ENCODE results near the gene GRAPL. TPM values are rescaled to one million over a fixed set of nuclear protein-coding genes. Genes with fewer than 3 reads are reported as not detected.
"Not testable (repeated sequence)": the region's sequence is repeated elsewhere in the genome, so short reads cannot be mapped to it uniquely, and the experiment has no call there.

The GRAPL gene
- polyA plus RNA-seq, 3 donors: 0.56 to 3.5 TPM; not detected in 1

GRCh38 chr17:19111111-19111711 lies 16.2 kb upstream of the GRAPL start:
- peak; percentile 22 for TF ChIP-seq CTCF (IDR thresholded peaks at IDR 0.05)
- intact Hi-C loops (cut with micrococcal nuclease); H3K4me1 ChIP-seq (ENCODE audit: control insufficient read depth in 1 of 2, insufficient read depth in 2 of 2, low read length in 2 of 2); H3K36me3 Mint-ChIP-seq; H3K79me2 ChIP-seq (ENCODE audit: insufficient read depth, low read length); H3K9me3 Mint-ChIP-seq; H4K20me1 ChIP-seq (ENCODE audit: insufficient read depth, low read length); H3K27ac ChIP-seq (ENCODE audit: low read depth in 1 of 2, low read length in 2 of 2); H3K36me3 ChIP-seq (replicated peaks in 1 of 2; ENCODE audit: control insufficient read depth in 1 of 2, insufficient read depth in 2 of 2, low read length in 2 of 2); H2AFZ ChIP-seq (ENCODE audit: insufficient read depth, low read depth, low read length, poor library complexity, severe bottlenecking); H3K27me3 ChIP-seq (ENCODE audit: control insufficient read depth in 2 of 2, insufficient read depth in 2 of 2, low read length in 2 of 2); H3K4me1 Mint-ChIP-seq; H3K9me3 ChIP-seq (replicated peaks in 1 of 2; ENCODE audit: control insufficient read depth in 1 of 2, insufficient read depth in 1 of 2, low read length in 2 of 2); H3K27me3 Mint-ChIP-seq (ENCODE audit: low read depth in 3 of 3): not testable (repeated sequence)
- peak overlapping the region; percentile 15 for H3K9ac ChIP-seq (ENCODE audit: insufficient read depth, low read length, poor library complexity, severe bottlenecking)
- Mint-ChIP-seq H3K27ac (peak overlapping the region; percentile 31 to 89 (median 64)), H3K4me3 (peak overlapping the region; percentile 74 to 88)
- H3K4me2 ChIP-seq (replicated peaks; ENCODE audit: extremely low read depth, low read length, poor library complexity, severe bottlenecking): peak overlapping the region; percentile 56
- WGBS (ENCODE audit: insufficient coverage): 0% methylated on average over 25 of the region's 39 CpGs
- peak overlapping the region; percentile 51 to 66 (median 66) for H3K4me3 ChIP-seq (replicated peaks in 1 of 3; ENCODE audit: low read depth in 2 of 3, low read length in 3 of 3)
- peak in 1 of 3 donors; percentile 59 for DNase-seq

GRCh38 chr17:19111801-19112458 lies 15.5 kb upstream of the GRAPL start:
- H3K27ac ChIP-seq (ENCODE audit: low read depth in 1 of 2, low read length in 2 of 2); DNase-seq; H4K20me1 ChIP-seq (ENCODE audit: insufficient read depth, low read length); H3K4me1 ChIP-seq (ENCODE audit: control insufficient read depth in 1 of 2, insufficient read depth in 2 of 2, low read length in 2 of 2); H3K9ac ChIP-seq (ENCODE audit: insufficient read depth, low read length, poor library complexity, severe bottlenecking); H3K4me1 Mint-ChIP-seq; H3K9me3 ChIP-seq (replicated peaks in 1 of 2; ENCODE audit: control insufficient read depth in 1 of 2, insufficient read depth in 1 of 2, low read length in 2 of 2); H3K36me3 ChIP-seq (replicated peaks in 1 of 2; ENCODE audit: control insufficient read depth in 1 of 2, insufficient read depth in 2 of 2, low read length in 2 of 2); intact Hi-C loops (cut with micrococcal nuclease); H3K27me3 Mint-ChIP-seq (ENCODE audit: low read depth in 3 of 3); H3K79me2 ChIP-seq (ENCODE audit: insufficient read depth, low read length); H3K9me3 Mint-ChIP-seq; H3K27me3 ChIP-seq (ENCODE audit: control insufficient read depth in 2 of 2, insufficient read depth in 2 of 2, low read length in 2 of 2); H2AFZ ChIP-seq (ENCODE audit: insufficient read depth, low read depth, low read length, poor library complexity, severe bottlenecking); H3K36me3 Mint-ChIP-seq: not testable (repeated sequence)
- H3K4me3 Mint-ChIP-seq: peak overlapping the region; percentile 46 to 74
- Histone ChIP-seq H3K4me2 (replicated peaks; ENCODE audit: extremely low read depth, low read length, poor library complexity, severe bottlenecking) (peak overlapping the region; percentile 29), H3K4me3 (replicated peaks in 1 of 3; ENCODE audit: low read depth in 2 of 3, low read length in 3 of 3) (peak overlapping the region in 1 of 3 experiments; percentile 66)
- peak overlapping the region in 6 of 7 donors; percentile 54 to 90 (median 78) for H3K27ac Mint-ChIP-seq
- WGBS (ENCODE audit: insufficient coverage): under 1% methylated on average over 8 of the region's 47 CpGs

GRCh38 chr17:19112459-19112826 lies 14.9 kb upstream of the GRAPL start:
- H4K20me1 ChIP-seq (ENCODE audit: insufficient read depth, low read length); H3K9me3 Mint-ChIP-seq; H3K4me3 ChIP-seq (replicated peaks in 1 of 3; ENCODE audit: low read depth in 2 of 3, low read length in 3 of 3); H3K4me1 ChIP-seq (ENCODE audit: control insufficient read depth in 1 of 2, insufficient read depth in 2 of 2, low read length in 2 of 2); H3K27ac Mint-ChIP-seq; intact Hi-C loops (cut with micrococcal nuclease); H3K9me3 ChIP-seq (replicated peaks in 1 of 2; ENCODE audit: control insufficient read depth in 1 of 2, insufficient read depth in 1 of 2, low read length in 2 of 2); H3K4me1 Mint-ChIP-seq; H3K4me2 ChIP-seq (replicated peaks; ENCODE audit: extremely low read depth, low read length, poor library complexity, severe bottlenecking); H3K36me3 ChIP-seq (replicated peaks in 1 of 2; ENCODE audit: control insufficient read depth in 1 of 2, insufficient read depth in 2 of 2, low read length in 2 of 2); H3K36me3 Mint-ChIP-seq; H3K4me3 Mint-ChIP-seq; H2AFZ ChIP-seq (ENCODE audit: insufficient read depth, low read depth, low read length, poor library complexity, severe bottlenecking); H3K9ac ChIP-seq (ENCODE audit: insufficient read depth, low read length, poor library complexity, severe bottlenecking); H3K27me3 Mint-ChIP-seq (ENCODE audit: low read depth in 3 of 3); H3K79me2 ChIP-seq (ENCODE audit: insufficient read depth, low read length); H3K27ac ChIP-seq (ENCODE audit: low read depth in 1 of 2, low read length in 2 of 2); H3K27me3 ChIP-seq (ENCODE audit: control insufficient read depth in 2 of 2, insufficient read depth in 2 of 2, low read length in 2 of 2): not testable (repeated sequence)
- WGBS (ENCODE audit: insufficient coverage): no CpG with 5 or more reads among the region's 18 CpGs
- peak in 1 of 3 donors; percentile 7 for DNase-seq

GRCh38 chr17:19118695-19119094 lies 8.7 kb upstream of the GRAPL start:
- no CpG with 5 or more reads among the region's 12 CpGs for WGBS (ENCODE audit: insufficient coverage)
- H3K4me2 ChIP-seq (replicated peaks; ENCODE audit: extremely low read depth, low read length, poor library complexity, severe bottlenecking); H2AFZ ChIP-seq (ENCODE audit: insufficient read depth, low read depth, low read length, poor library complexity, severe bottlenecking); H3K27ac ChIP-seq (ENCODE audit: low read depth in 1 of 2, low read length in 2 of 2); H3K9ac ChIP-seq (ENCODE audit: insufficient read depth, low read length, poor library complexity, severe bottlenecking); H3K4me3 Mint-ChIP-seq; H3K4me3 ChIP-seq (replicated peaks in 1 of 3; ENCODE audit: low read depth in 2 of 3, low read length in 3 of 3); H3K4me1 ChIP-seq (ENCODE audit: control insufficient read depth in 1 of 2, insufficient read depth in 2 of 2, low read length in 2 of 2); H4K20me1 ChIP-seq (ENCODE audit: insufficient read depth, low read length); H3K9me3 Mint-ChIP-seq; H3K27ac Mint-ChIP-seq; intact Hi-C loops (cut with micrococcal nuclease); H3K9me3 ChIP-seq (replicated peaks in 1 of 2; ENCODE audit: control insufficient read depth in 1 of 2, insufficient read depth in 1 of 2, low read length in 2 of 2); H3K79me2 ChIP-seq (ENCODE audit: insufficient read depth, low read length); H3K27me3 Mint-ChIP-seq (ENCODE audit: low read depth in 3 of 3); DNase-seq; H3K4me1 Mint-ChIP-seq; H3K36me3 Mint-ChIP-seq; H3K27me3 ChIP-seq (ENCODE audit: control insufficient read depth in 2 of 2, insufficient read depth in 2 of 2, low read length in 2 of 2); H3K36me3 ChIP-seq (replicated peaks in 1 of 2; ENCODE audit: control insufficient read depth in 1 of 2, insufficient read depth in 2 of 2, low read length in 2 of 2): not testable (repeated sequence)

Measured in CD14-positive monocyte (primary cell).